ENCODE data around the gene EIF1.
A peak's percentile ranks its signal among the peaks of the same experiment; 100 is the strongest.

Gene EIF1

DNA sequence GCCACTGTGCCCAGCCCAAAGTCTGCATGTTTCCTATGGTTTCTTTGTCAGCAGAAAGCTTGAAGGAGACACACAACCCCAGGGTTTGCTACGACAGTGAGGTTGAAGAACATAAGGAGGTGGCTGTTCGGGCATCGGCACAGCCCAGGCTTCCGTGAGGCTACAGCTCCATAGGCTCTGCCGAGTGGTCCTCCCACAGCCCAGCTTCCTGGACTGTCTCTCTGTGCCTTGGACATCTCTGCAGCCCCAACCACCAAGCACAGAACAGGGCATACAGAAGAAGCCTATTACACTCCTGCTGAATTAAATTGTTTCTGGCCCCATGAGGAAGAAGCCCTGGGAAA is 49.0 kb downstream of the EIF1 start:
- Histone ChIP-seq H3K9me3 (ENCODE audit: low read length) (no peaks in the 10 kb centered on the region), H3K4me2 (ENCODE audit: low read length) (no peak overlapping the region), H3K4me1 (ENCODE audit: insufficient read depth, low read length, severe bottlenecking) (peaks cover 5% of the 10 kb centered on the region), H3K27ac (ENCODE audit: low read depth, low read length, poor library complexity, severe bottlenecking) (no peak overlapping the region), H3K27me3 (ENCODE audit: insufficient read depth, low read length) (peaks cover 11% of the 10 kb centered on the region; the same call in 1 of the 2 replicates), H3K9me2 (ENCODE audit: low read depth, low read length) (no peaks in the 10 kb centered on the region), H3K9ac (ENCODE audit: low read length) (no peak overlapping the region), H3K36me3 (ENCODE audit: insufficient read depth, low read length) (no peaks in the 10 kb centered on the region), H3F3A (ENCODE audit: insufficient read depth, low read length) (no peaks in the 10 kb centered on the region), H3K79me2 (ENCODE audit: insufficient read depth, low read length) (no peaks in the 10 kb centered on the region), H3K4me3 (ENCODE audit: low read depth, low read length, poor library complexity, severe bottlenecking) (no peak overlapping the region), H2AFZ (ENCODE audit: low read length) (no peak overlapping the region), H4K20me1 (ENCODE audit: insufficient read depth, low read length) (no peaks in the 10 kb centered on the region)
- TF ChIP-seq EZH2 (IDR thresholded peaks at IDR 0.05; ENCODE audit: borderline replicate concordance, low read length) = no peak
- TF ChIP-seq, protein P1, sequence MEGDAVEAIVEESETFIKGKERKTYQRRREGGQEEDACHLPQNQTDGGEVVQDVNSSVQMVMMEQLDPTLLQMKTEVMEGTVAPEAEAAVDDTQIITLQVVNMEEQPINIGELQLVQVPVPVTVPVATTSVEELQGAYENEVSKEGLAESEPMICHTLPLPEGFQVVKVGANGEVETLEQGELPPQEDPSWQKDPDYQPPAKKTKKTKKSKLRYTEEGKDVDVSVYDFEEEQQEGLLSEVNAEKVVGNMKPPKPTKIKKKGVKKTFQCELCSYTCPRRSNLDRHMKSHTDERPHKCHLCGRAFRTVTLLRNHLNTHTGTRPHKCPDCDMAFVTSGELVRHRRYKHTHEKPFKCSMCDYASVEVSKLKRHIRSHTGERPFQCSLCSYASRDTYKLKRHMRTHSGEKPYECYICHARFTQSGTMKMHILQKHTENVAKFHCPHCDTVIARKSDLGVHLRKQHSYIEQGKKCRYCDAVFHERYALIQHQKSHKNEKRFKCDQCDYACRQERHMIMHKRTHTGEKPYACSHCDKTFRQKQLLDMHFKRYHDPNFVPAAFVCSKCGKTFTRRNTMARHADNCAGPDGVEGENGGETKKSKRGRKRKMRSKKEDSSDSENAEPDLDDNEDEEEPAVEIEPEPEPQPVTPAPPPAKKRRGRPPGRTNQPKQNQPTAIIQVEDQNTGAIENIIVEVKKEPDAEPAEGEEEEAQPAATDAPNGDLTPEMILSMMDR (IDR thresholded peaks at IDR 0.05; ENCODE audit: low read length) = no peak

DNA sequence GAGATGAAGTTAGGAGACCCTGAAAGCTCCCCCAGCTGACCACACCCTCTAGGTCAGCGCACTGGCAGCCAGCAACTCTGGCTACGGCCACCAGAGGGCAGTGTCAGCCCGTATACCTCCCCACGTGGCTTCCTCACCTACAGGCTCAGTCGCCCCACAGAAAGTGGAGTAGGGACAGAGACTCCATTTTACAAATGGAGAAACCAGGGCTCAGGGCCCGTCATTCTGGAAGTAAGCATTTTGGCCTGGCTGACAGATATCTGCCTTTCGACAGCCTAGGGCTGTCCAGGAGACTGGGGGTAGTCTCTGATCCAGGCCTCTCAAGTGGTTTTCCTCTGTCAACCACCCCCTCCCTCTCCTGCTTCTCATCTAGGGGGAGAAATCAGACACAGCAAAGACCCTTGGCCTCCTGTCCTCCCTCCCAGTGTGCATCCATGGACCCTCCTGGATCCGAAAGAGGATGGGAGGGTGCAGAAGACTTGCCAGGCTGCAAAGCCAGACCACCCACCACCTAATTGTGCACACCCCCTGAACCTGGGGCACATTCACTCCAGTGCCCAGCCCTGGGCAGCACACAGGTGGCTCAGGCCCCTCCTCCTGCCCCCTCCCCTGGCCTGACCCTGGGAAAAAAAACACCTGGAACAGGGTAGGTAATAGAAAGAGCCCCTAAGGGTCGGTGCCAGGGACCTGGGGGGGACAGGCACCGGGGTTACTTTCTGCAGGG is 49.6 kb downstream of the EIF1 start:
- Histone ChIP-seq H2AFZ (ENCODE audit: low read length) (0 out of 2 replicates have a peak overlapping the region, but pooled peaks have one; percentile 24), H3K9ac (ENCODE audit: low read length) (0 out of 2 replicates have a peak overlapping the region, but pooled peaks have one; percentile 8), H3K4me2 (ENCODE audit: low read length) (no peak overlapping the region), H4K20me1 (ENCODE audit: insufficient read depth, low read length) (no peaks in the 10 kb centered on the region), H3K79me2 (ENCODE audit: insufficient read depth, low read length) (no peaks in the 10 kb centered on the region), H3K4me1 (ENCODE audit: insufficient read depth, low read length, severe bottlenecking) (peaks cover 5% of the 10 kb centered on the region), H3K27ac (ENCODE audit: low read depth, low read length, poor library complexity, severe bottlenecking) (no peak overlapping the region), H3K36me3 (ENCODE audit: insufficient read depth, low read length) (no peaks in the 10 kb centered on the region), H3F3A (ENCODE audit: insufficient read depth, low read length) (no peaks in the 10 kb centered on the region), H3K4me3 (ENCODE audit: low read depth, low read length, poor library complexity, severe bottlenecking) (no peak overlapping the region), H3K9me2 (ENCODE audit: low read depth, low read length) (no peaks in the 10 kb centered on the region), H3K27me3 (ENCODE audit: insufficient read depth, low read length) (peaks cover 11% of the 10 kb centered on the region; the same call in 1 of the 2 replicates), H3K9me3 (ENCODE audit: low read length) (no peaks in the 10 kb centered on the region)
- TF ChIP-seq EZH2 (IDR thresholded peaks at IDR 0.05; ENCODE audit: borderline replicate concordance, low read length) = no peak
- TF ChIP-seq, protein P1 (IDR thresholded peaks at IDR 0.05; ENCODE audit: low read length) = peak; percentile 95

DNA sequence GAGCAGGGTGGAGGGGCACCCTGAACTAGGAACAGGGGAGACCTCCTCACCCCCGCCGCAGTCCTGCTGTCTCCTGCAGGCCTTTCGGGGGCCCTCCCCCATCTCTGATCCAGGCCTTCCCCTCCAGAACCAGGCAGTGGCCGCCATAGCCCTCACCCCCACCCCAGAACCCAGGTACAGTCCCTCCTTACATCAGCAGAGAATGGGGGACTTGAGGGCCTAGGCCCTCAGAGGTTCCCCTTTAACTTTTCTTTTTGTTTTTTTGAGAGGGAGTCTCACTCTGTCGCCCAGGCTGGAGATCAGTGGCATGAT is 50.1 kb downstream of the EIF1 start:
- Histone ChIP-seq H4K20me1 (ENCODE audit: insufficient read depth, low read length) (no peaks in the 10 kb centered on the region), H3K79me2 (ENCODE audit: insufficient read depth, low read length) (no peaks in the 10 kb centered on the region), H3K4me3 (ENCODE audit: low read depth, low read length, poor library complexity, severe bottlenecking) (no peak overlapping the region), H3K27me3 (ENCODE audit: insufficient read depth, low read length) (peaks cover 11% of the 10 kb centered on the region; the same call in 1 of the 2 replicates), H3K36me3 (ENCODE audit: insufficient read depth, low read length) (no peaks in the 10 kb centered on the region), H3K27ac (ENCODE audit: low read depth, low read length, poor library complexity, severe bottlenecking) (no peak overlapping the region), H3K9me3 (ENCODE audit: low read length) (no peaks in the 10 kb centered on the region), H2AFZ (ENCODE audit: low read length) (no peak overlapping the region), H3K4me1 (ENCODE audit: insufficient read depth, low read length, severe bottlenecking) (peaks cover 5% of the 10 kb centered on the region), H3F3A (ENCODE audit: insufficient read depth, low read length) (no peaks in the 10 kb centered on the region), H3K9me2 (ENCODE audit: low read depth, low read length) (no peaks in the 10 kb centered on the region), H3K9ac (ENCODE audit: low read length) (no peak overlapping the region), H3K4me2 (ENCODE audit: low read length) (no peak overlapping the region)
- TF ChIP-seq EZH2 (IDR thresholded peaks at IDR 0.05; ENCODE audit: borderline replicate concordance, low read length) = no peak
- TF ChIP-seq, protein P1 (IDR thresholded peaks at IDR 0.05; ENCODE audit: low read length) = no peak

Data from OCI-LY1 (cell line).